Measurements from ENCODE around the gene ZNF10.

Gene ZNF10

GRCh38 chr12:133202493-133203343 is 72.3 kb downstream of the ZNF10 start:
- FAIRE-seq, result no peak

GRCh38 chr12:133203344-133204263 is 73.2 kb downstream of the ZNF10 start:
- FAIRE-seq, result no peak

- FAIRE-seq, result no peak
These were observed 73.8 kb downstream of the ZNF10 start for GRCh38 chr12:133204264-133204603.

DNA sequence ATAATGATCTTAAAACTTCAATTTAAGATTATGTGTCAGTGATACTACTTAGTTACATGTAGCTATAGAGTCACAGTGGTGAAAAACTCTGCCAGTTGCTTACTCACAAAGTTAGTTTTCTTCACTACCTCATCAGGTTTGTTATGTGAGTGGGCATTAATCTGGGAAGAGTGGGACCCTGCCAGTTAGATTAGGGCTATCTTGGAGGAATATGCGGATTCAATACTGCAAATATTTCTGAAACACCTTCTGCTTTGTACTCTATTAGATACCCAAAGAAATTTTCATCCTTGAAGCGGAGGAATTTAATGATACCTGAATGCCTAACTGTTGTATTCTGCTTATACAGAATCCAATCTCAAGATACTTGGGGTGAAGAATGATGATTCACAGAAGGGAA is 76.0 kb downstream of the ZNF10 start:
- no peak for FAIRE-seq

All from endometrium (tissue), 2 donors.